ENCODE results near the gene NUDT16L1.

The NUDT16L1 gene

DNA sequence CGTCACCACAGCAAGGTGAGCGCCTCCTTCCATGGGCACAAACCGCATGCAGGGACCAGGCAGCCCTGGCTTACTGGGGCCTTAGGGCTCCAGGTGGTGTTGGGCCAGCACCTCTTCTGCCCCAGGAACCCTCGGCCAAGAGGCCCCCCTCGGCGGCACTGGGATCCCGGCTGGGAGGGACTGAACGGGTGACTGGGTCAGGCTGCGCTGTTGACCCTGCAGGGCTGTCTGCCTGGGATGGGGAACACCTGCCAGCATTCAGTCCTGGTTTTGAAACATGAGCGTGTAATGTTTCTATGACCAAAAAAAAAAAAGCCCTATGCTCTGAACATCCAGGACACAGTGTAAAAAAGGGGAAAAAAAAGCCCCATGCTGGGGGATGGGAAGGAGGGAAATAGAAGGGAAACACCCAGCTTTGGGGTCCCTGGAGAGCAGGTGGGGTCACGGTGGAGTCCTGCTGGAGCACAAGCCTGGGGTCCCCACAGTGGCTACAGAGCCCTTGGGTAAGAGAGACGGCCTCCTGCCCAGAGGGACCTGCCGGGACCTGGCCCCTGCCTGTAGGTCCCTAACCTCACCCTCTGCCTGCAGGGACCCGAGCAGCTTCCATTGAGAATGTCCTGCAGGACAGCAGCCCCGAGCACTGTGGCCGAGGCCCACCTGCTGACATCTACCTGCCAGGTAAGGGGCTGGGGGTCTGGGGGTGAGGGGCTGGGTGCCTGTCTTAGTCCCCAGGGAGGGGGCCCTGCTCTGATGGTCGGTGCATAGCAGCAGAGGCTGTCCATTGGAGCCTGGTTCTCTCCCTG, 9.9 kb upstream of the NUDT16L1 start:
- DNase-seq: no peak

DNA sequence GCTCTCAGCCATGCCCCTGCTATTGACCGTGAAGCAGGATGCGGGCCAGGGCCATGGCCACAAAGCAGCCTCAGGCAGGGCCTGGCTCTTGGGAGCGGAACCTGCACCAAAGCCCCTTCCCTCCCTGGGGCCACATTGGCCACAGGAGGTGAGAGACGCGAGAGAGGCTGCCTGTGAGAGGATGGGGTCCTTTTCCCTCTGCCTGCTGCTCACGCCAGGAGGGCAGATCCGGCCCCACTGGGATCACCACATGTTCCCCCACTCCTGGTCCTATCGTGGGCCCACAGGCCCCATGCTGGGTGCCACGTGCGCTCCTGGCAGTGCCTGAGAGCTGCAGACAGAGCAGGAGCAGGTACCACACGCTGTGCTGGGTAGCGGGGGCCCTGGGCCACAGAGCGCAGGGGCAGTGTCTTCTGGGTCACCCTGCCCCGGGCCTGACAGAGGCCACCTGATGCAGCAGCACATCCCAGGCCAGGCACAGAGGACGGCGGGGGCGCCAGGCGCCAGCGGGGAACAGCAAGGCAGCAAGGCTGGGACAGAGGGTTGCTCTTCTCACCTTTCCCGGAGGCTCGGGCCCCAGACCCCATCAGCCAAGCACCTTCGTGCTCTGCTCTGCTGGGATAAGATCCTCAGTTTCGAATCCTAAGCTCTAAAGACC, 9.2 kb upstream of the NUDT16L1 start:
- no peak for DNase-seq

DNA sequence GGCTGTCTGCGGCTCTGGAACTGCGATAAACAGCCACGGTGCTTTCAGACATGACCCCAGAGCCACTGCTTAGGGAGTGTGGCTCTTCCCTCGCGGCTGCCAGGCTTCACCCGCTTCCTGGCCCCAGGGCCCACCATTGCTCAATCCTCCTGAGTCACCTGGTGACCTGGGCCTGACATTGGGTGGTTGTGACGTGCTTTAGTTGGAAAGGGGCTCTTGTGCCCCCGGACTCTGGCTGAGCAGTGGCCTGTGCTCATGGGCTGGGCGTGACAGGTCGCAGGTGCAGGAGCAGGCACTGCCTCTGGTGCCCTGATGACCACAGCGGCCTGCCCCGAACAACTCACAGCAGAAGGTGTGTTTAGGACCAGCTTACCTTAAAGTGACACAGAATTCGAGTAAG, 8.6 kb upstream of the NUDT16L1 start:
- no peak for DNase-seq

DNA sequence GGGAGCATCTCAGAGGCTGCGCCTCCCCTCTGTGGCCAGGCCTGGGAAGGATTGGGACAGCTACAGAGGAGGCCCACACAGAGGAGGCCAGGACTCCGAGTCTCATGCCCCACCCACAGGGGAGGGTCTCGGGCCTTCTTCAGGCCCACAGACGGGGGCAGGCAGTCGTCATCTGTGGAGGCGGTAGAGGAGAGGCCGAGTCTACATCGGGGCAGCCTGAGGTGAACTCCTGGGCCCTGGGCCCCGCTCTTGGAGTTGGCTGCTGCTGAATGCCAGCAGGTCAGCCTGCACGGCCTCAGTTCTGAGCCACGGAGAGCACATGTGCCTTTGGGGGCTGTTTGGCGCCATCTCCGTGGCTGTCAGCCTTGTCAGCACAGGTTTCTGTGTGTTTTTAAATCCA, 8.1 kb upstream of the NUDT16L1 start:
- no peak for DNase-seq

DNA sequence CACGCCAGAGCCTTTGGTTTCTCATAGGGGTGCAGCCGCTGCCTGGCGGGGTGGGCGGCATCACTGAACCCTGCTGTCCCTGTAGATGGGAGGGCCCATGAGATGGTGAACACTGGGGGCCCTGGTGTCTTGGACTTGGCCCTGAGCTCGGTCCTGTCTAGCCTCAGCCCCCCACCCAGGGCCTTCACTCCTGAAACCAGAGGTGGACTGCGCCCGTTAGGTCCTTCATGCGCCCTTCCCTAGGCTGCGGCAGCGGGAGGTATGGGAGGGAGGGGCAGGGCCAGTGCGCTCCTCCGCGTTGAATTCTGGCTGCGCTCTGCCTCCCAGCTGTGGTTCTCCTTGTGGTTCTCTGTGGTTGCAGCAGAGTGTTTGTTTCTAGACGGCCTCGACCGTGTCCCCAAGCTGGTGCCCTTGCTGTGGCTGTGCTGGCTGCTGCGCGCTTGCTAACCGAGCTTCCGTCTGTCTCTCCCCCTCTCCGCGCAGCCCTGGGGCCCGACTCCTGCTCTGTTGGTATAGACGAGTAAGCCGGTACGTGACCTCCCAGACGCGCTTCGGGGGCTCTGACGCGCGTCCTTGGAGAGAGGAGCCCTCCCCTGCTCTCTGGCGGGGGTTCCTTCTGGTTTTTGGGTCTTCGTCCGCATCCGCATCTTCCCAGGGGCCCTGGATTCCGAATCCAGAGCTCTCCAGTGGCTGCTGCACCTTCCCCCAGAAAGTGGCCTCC, 7.4 kb upstream of the NUDT16L1 start:
- no peak for DNase-seq

DNA sequence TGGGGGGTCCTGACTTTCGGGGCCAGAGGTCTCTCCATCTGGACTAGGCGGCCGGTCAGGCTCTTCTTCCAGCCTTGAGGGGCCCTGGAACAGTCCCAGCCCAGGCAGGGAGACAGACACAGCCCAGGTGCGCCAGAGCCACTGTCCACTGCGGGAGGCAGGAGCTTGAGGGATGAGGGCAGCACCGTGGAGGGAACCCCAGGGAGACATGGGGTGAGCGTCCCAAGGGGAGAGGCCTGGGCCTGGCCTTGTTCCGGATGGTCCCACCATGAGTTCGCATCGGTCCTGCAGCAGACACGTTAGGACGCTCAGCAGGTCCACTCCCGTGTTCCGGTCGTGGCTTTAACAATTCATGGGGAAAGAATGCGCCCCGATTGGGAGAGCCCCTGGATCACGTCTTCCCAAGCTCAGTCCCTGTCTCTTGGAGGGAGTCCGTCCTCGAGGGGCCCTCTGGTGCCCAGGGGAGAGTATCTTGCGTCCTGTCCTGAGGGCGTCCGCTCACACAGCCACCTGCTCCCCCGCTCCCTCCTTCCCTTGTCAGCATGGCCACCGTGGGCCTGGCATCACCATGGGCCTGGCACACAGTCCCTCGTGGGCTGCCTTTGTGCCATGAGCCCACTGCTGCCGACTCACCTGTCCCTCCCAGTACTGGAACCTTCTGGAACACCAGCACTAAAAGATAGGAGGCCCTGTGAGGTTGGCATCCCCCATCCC, 6.7 kb upstream of the NUDT16L1 start:
- DNase-seq: no peak

DNA sequence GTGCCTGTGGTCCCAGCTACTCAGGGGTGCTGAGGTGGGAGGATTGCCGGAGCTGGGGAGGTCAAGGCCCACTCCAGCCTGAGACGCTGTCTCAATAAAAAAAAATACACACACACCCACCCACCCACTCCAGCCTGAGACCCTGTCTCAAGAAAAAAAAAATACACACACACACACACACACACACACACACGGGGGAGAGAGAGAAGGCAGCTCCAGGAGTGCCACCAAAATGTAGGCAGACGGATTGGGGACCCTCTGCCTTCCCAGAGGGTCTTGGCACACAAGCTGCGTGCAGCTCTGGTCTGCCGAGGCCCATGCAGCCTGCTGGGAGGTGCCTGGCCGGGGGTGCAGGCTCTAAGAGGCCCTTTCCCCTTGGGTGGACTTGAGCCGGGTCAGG, 5.9 kb upstream of the NUDT16L1 start:
- no peak for DNase-seq

DNA sequence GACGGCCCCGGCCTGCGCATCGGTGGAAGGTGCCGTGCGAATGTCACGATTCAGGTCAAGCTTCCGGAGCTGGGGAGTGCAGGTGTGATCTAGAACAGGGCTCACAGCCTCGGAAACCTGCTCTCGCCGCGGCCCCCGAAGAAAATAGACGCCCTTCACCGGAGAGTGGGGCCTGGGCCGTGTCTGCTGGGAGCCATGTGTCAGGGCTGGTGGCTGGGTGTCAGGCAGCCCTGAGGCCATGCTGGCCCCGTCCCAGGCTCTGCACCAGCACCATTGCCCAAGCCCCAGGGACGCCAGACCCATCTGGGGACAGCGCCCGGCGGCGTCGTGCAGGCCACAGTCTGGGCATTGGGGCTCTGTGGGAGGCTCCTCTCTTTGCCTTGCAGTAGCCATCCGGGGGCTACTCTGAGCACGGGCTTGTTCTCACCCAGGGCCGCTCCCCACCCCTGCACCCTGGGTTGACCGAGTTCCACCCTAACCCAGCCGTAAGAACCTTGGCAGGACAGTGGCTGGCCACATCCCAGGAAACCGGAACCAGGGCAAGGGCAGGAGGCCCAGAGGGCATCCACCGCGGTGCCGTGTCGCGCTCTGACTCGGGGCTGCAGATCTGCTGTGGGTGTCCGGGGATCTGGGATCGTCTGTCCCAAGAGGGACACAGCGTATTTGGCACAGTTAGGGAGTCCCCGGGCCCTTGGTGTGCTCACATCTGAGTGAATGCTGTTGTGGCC, 5.3 kb upstream of the NUDT16L1 start:
- no peak for DNase-seq

DNA sequence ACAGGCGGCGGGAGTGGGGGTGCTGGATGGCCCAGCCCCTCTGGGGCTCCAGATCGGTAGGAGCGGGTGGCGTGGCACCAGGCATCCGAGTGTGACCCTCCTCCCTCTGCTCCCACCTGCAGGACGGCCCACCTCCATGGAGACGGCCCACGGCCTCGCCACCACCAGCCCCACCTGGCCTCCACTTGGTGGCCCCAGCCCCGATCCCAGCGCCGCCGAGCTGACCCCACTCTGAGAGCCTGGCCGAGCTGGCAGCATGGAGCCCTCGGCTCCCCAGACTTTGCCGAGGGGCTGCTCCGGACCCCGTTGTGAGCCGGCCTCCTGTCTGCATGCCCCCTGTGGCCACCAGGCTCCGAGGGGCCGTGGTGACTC, 4.7 kb upstream of the NUDT16L1 start:
- DNase-seq: no peak

DNA sequence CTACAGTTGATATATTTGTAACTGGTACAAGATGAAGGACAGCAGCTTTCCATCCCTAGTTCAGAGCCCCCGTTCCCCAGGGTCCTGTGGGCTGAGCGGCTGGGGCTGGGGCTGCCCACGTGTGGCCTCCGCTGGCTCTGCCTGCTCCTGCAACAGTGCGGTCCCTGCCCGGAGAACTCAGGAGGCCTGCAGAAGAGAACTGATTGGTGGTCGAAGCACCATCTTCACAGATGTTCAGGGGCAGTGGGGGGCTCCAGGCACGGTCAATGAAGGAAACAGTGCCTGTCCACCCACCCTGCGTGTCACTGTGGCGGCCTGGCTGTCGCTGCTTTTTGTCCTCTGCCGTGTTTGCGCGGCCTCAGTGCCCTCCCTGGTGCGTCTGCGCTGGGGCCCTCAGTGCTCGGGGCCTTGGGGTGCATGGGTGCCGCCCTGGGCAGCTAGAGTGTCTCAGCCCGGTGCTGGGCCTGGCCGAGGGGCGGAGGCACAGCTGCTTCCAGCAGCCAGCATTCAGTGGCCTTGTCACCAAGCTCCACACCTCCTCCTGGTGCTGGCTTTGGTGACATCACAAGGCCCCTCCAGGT, 4.2 kb upstream of the NUDT16L1 start:
- DNase-seq: no peak

DNA sequence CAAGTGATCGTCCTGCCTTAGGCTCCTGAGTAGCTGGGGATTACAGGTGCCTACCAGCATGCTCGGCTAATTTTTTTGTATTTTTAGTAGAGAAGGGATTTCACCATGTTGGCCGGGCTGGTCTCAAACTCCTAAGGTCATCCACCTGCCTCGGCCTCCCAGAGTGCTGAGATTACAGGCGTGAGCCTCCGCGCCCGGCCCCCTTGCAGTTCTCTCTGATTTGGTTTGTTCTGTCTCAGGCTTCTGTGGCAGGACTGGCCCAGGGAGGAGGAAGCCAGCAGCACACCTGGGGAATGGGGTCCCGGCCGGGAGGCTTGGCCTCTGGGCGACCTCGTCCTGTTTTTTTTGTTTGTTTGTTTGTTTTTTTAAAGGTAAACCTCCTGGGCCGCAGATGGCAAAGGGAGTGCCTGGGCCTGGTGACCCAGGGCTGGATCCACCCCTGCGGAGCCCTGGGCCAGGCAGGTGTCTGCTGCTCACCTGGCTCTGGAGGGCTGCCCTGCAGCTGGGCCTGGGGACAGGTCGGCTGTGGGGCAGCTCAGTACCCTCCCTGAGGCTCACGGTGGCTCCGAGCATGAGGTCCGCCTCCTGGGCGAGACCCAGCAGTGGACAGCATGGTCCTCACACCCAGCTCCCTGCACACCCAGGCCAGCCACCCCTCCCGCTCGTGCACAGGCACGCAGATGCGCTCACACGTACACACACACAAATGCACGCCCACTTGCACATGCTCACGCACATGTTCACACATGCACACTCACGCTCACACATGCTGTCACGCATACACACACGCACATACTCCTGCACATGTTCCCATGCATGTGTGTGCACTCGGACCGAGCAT, 3.3 kb upstream of the NUDT16L1 start:
- DNase-seq: no peak

DNA sequence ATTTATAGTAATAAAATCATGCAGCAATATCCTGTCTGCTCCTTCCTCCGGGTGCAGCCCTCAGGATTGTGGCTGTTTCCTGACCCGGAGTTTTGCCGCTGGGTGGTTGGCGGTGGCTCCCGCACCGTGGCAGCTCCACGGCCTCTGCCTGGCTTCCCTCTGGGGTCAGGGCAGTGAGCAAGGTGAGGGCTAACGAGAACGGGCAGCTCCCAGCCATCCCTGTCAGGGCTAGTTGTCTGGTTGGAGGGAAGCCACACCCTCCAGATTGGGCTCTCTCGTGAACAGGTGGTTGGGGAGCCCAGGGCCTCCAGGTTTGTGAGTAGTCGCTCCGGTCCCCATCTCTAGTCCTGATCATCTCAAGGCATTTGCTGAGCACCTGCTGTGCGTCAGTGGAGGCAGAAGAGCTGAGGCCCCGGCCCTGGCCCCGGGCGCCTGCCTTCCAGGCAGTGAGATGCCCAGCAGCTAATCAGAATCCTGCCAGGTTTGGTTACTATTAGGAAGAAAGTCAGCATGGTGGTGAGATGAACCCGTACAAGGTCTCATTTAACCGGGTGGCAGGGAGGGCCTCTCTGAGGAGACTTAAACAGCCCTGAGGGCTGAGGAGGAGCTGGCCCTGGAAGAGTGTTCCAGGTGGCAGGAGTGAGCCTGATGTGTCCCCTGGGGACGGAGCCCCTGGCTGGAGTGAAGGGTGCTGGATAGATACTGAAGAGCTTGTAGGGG, 2.3 kb upstream of the NUDT16L1 start:
- no peak for DNase-seq

DNA sequence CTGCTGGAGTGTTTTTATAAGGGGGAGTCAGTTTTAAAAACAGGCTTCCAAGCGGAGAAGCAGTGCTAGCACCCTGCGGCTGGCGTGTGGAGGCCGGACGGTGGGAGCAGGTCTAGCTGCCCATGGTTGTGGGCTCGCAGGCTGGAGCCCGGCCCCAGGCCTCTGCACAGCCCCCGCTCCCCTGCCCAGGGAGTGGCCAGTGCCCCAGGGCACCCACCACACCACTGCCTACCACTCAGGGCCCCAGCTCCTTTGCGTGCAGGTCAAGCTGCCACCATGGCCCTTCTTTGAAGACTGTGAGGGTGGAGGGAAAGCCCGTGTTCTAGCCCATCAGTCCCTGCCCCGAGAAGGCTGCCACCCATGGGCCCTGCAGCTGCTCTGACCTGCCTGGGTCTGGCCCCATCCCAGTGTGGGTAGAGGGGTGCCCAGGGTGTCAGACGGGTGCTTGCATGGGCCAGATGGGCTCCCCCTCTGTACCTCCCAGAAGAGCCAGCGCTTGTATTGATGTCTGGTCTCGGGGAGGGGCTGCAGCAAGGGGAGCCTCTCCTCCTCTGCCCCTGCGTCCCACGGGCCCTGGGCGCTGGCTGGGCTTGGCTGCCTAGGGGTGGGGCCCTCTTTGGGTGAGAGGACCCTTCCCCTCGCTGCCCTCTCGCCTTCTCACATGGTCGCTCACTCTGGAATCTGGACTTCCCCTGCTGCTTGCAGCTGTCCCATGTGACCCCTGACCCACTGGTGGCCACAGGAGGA, 1.5 kb upstream of the NUDT16L1 start:
- no peak for DNase-seq

DNA sequence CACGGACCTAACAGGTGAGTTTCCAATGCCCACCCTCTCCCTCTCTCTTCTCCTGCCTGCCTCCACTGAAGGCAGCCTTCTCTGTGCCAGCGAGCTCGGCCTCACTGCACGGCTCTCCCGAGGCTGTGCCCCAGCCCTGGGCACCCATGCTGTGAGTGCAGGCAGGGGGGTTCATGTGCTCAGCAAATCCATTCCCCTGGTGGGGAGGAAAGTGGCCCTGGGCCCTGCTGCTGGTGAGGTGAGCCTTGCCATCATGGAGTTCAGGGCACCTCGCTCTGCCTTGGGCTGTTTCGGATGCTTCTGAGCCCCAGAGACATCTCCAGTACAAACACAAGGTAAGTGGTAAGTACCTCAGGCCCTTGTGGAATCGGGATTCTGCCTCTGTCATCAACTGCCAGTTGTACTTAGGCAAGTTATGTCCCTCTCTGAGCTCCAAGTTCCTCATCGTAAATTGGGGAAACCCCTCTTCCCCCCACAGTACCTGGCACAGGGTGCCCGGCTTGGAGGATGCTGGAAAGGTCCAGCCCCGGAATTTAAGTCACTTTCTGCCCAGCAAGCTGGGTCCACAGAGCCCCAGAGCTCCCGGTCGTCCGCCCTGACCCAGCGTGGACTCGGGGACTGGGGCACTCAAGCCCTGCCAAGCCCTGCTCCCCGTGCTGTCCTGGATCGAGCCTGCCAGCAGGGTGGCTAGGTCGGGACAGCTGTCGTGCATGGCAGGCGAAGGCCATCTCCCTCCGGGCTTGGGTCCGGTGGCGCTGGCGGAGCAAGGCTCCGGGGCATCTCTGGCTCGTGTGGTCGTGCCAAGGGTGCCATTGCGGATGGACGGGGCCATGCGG, 684 bp upstream of the NUDT16L1 start:
- no peak for DNase-seq

DNA sequence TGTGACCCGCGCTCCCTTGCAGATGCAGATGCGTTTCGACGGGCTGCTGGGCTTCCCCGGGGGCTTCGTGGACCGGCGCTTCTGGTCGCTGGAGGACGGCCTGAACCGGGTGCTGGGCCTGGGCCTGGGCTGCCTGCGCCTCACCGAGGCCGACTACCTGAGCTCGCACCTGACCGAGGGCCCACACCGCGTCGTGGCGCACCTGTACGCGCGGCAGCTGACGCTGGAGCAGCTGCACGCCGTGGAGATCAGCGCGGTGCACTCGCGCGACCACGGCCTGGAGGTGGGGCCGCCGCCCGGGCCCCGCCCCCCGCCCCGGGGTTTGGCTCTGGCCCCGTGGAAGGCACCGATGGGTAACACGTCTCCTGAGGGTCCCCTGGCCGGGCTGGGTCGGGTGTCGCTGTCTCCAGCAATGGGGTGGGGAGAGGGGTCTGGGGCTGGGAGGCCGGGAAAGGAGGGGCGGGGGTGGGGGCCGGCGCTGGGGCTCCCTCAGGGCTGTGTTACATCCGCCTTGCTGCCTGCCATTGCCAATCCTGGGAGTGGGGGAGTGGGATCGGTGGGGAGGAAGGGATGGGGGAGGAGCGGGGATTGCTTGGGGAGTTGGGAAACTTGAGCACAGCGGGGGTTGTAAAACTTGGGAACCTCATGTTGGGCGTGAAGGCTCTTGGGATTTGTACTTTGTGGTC, 737 bp downstream of the NUDT16L1 start:
- DNase-seq: peak; percentile 53

DNA sequence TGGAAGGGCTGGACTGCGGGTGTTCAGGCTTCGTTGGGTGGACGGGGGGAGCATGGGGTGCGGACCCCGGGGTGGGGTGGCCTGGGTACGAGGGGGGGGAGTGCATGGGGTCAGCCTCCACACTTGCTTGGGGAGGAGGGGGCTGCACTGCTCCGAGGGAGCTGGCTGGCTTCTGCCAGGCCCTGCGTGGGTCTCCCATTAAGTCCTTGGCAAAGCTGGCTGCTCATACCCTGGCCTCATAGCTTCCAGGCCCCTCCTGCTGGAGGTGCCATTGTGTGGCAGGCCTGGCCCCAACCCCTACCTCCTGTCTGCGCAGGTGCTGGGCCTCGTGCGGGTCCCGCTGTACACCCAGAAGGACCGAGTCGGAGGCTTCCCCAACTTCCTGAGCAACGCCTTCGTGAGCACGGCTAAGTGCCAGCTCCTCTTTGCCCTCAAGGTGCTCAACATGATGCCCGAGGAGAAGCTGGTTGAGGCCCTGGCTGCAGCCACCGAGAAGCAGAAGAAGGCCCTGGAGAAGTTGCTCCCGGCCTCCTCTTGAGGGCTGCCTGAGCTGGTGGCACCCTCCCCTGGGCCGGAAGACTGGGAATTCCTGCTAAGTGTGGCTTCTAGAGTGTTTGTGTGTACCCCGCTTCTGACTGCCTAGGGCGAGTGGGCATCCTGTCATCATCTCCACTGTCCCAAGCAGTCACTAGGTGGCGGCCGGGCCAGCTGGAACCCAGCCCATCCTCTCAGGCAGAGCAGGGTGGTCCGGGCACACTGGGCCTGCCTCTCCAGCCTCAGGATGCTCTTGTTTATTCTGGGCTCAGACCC, 1.5 kb downstream of the NUDT16L1 start:
- DNase-seq: no peak

DNA sequence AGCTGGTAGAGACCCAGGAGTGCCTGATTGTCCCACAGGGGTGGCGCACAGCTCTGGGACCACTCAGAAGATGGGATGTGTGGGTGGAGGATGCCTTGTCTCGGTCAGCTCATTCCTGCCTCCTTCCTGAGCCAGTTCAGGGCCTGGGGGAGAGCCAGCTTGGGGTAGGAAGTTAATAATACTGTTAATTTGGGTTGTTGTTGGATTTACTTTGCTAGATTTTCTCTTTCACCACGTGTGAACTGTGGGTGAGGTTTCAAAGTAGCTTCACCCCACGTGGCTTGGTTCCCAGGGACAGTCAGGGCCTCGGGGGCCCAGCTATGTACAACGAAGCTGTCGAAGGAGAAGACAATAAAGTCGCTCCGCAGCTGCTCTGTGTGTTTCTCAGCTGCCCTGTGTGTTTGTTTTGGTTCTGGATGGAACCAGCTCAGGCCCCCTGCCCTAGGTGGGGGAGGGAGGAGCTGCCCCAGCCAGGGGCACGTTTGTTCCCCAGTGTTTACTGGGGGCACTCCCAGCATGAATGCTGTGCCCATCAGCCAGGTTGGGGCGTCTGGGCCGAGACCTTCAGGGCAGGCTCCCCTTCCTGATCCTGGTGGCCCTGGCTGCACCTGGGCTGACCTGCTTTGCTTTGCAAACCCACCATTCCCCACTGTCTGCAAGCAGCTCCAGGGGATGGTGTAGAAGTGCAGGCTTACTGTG, 2.3 kb downstream of the NUDT16L1 start:
- DNase-seq: no peak

Data from CD4-positive, alpha-beta T cell treated with Interleukin-15 for 1 hour (primary cell).